Measurements from ENCODE around the gene CDH18.

DNA sequence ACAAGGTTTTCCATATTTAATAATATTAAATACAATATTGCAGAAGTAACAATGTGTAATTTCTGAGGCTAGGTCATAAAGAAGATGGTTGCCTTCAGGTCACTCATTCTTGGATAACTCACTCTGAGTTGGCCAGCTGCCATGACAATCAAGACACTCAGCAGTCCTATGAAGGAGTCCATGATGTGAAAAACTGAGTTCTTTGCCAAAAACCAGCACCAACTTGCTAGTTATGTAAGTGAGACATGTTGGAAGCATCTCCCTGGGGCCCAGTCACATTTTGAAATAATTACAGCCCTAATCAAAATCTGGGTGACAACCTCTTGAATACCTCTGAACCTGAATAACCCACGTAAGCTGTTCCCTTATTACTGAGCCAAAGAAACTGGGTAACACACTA lies 453.2 kb downstream of the CDH18 start:
- TF ChIP-seq, protein P1, sequence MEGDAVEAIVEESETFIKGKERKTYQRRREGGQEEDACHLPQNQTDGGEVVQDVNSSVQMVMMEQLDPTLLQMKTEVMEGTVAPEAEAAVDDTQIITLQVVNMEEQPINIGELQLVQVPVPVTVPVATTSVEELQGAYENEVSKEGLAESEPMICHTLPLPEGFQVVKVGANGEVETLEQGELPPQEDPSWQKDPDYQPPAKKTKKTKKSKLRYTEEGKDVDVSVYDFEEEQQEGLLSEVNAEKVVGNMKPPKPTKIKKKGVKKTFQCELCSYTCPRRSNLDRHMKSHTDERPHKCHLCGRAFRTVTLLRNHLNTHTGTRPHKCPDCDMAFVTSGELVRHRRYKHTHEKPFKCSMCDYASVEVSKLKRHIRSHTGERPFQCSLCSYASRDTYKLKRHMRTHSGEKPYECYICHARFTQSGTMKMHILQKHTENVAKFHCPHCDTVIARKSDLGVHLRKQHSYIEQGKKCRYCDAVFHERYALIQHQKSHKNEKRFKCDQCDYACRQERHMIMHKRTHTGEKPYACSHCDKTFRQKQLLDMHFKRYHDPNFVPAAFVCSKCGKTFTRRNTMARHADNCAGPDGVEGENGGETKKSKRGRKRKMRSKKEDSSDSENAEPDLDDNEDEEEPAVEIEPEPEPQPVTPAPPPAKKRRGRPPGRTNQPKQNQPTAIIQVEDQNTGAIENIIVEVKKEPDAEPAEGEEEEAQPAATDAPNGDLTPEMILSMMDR (IDR thresholded peaks at IDR 0.05; ENCODE audit: low read length), result no peak
- no peak for TF ChIP-seq EZH2 (IDR thresholded peaks at IDR 0.05; ENCODE audit: borderline replicate concordance, low read length)

All from OCI-LY1 (cell line).